Neutrophil (primary cell): ENCODE results near the gene PLXNA2.

ENCODE experiments used
- H3K27ac ChIP-seq: fragments of 200-600 bp; sonication (generic); 2 replicates; pipeline ENCODE4 v1.5.1; 2016; ENCODE audit warnings: mild to moderate bottlenecking, moderate library complexity
- H3K27me3 ChIP-seq: fragments of 200-600 bp; sonication (generic); 2 replicates; pipeline ENCODE4 v1.6.0; 2016; ENCODE audit warnings: mild to moderate bottlenecking
- H3K36me3 ChIP-seq: fragments of 200-600 bp; sonication (generic); 2 replicates; pipeline ENCODE4 v1.5.1; 2017
- H3K4me1 ChIP-seq, 2 experiments: fragments of 200-600 bp in 1 of 2; sonication (generic) in 1 of 2; 1 replicate in 1 of 2; 2 replicates in 1 of 2; pipeline versions ENCODE4 v1.5.1 to v1.6.1; 2013 to 2016; ENCODE audit warnings: low read depth in 1 of 2, low read length in 1 of 2, mild to moderate bottlenecking in 1 of 2, moderate library complexity in 1 of 2; ENCODE audit not compliant: control insufficient read depth in 1 of 2, insufficient read depth in 1 of 2
- H3K4me3 ChIP-seq, 2 experiments: fragments of 200-600 bp in 1 of 2; sonication (generic) in 1 of 2; 1 replicate in 1 of 2; 2 replicates in 1 of 2; pipeline ENCODE4 v1.5.1; 2013 to 2016; ENCODE audit warnings: low read depth in 1 of 2, low read length in 1 of 2, mild to moderate bottlenecking in 1 of 2, moderate library complexity in 1 of 2
- H3K9me3 ChIP-seq: fragments of 200-600 bp; sonication (generic); 2 replicates; pipeline ENCODE4 v1.5.1; 2016
- TF ChIP-seq, protein P1 (sequence below): fragments of 200-600 bp; sonication (generic); IDR thresholded peaks from 2 replicates; pipeline ENCODE4 v1.5.1; 2016; ENCODE audit warnings: antibody characterized with exemption

Gene PLXNA2

DNA sequence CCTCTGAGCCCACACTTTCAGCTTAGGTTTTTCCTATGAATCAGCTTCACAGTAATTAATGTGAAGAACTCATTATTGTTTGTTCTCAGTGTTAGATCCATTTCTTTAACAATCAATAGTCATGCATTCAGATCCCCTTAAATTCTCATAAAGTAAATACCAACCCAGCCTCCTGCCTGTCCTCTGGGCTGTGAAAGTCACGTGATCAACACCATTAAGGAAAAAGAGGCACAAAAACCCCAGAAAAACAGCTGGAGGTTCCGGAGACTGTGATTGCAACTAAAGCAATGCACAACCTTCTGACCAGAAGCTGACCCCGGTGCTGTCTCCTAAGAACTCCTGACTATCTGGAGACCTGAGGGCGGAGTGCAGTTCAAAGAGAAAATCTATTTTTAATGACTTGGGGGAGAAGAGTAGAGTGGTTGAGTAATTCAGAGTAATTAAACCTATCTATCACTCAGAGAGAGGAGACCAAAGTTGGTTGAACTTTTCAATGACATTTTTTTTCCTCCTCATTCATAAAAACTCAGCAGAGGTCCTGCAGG lies 132.5 kb downstream of the PLXNA2 start:
- H3K36me3 ChIP-seq = no peaks in the 10 kb centered on the region
- TF ChIP-seq, protein P1, sequence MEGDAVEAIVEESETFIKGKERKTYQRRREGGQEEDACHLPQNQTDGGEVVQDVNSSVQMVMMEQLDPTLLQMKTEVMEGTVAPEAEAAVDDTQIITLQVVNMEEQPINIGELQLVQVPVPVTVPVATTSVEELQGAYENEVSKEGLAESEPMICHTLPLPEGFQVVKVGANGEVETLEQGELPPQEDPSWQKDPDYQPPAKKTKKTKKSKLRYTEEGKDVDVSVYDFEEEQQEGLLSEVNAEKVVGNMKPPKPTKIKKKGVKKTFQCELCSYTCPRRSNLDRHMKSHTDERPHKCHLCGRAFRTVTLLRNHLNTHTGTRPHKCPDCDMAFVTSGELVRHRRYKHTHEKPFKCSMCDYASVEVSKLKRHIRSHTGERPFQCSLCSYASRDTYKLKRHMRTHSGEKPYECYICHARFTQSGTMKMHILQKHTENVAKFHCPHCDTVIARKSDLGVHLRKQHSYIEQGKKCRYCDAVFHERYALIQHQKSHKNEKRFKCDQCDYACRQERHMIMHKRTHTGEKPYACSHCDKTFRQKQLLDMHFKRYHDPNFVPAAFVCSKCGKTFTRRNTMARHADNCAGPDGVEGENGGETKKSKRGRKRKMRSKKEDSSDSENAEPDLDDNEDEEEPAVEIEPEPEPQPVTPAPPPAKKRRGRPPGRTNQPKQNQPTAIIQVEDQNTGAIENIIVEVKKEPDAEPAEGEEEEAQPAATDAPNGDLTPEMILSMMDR = no peak
- H3K9me3 ChIP-seq = no peaks in the 10 kb centered on the region
- H3K27ac ChIP-seq = no peak overlapping the region
- no peaks in the 10 kb centered on the region for H3K4me1 ChIP-seq
- no peak overlapping the region for H3K4me3 ChIP-seq
- H3K27me3 ChIP-seq = no peaks in the 10 kb centered on the region

DNA sequence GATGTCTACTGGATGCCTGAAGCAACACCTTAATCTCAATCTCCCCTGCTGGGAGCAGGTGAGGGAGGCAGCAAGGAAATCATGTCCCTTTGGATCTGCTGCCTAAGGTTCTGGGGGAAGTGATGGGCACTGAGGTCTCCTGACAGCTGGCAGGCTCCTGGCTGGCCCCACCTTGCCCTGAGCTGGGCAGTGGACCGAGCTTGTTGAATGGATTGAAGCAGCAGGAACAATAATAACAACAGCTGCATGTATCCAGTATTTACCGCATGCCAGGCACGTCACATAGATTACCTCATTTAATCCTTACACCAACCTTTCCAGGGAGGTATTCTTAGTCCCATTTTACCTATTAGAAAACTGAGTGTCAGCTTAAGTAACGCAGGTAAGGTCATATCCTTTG lies 133.9 kb downstream of the PLXNA2 start:
- no peaks in the 10 kb centered on the region for H3K27me3 ChIP-seq
- H3K4me3 ChIP-seq = no peak overlapping the region

GRCh38 chr1:208108646-208109330 lies 135.4 kb downstream of the PLXNA2 start:
- H3K4me3 ChIP-seq = no peak overlapping the region
- H3K27ac ChIP-seq = no peak overlapping the region
- H3K36me3 ChIP-seq = no peaks in the 10 kb centered on the region
- H3K27me3 ChIP-seq = no peaks in the 10 kb centered on the region
- H3K4me1 ChIP-seq = no peaks in the 10 kb centered on the region
- TF ChIP-seq, protein P1 = no peak
- H3K9me3 ChIP-seq = no peaks in the 10 kb centered on the region

More for the DNA sequence above, 133.9 kb downstream of the PLXNA2 start:
- Histone ChIP-seq H3K4me1 (no peaks in the 10 kb centered on the region), H3K27ac (no peak overlapping the region), H3K36me3 (no peaks in the 10 kb centered on the region), H3K9me3 (no peaks in the 10 kb centered on the region)
- TF ChIP-seq, protein P1 = no peak

DNA sequence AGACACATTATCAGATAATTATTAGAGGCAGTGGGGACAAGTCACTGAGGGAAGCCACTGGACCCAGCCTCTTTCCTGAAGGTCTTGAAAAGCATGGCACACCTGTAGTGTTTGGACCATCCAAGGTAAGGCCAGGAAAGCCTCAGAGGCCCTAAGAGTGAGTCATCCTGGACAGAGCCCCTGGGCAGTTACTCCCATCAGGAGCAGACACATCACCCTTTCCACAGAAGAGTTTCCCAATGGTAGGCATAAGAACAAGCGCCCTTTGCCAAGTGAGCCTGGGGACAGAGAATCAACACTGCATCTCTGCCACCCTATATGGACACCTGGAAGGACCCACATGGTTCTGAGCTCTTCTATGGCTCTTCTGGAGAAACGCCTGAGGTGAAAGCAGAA lies 136.0 kb downstream of the PLXNA2 start:
- H3K36me3 ChIP-seq = no peaks in the 10 kb centered on the region
- H3K4me1 ChIP-seq = no peaks in the 10 kb centered on the region
- no peak overlapping the region for H3K4me3 ChIP-seq
- no peak overlapping the region for H3K27ac ChIP-seq
- TF ChIP-seq, protein P1 = no peak
- H3K9me3 ChIP-seq = no peaks in the 10 kb centered on the region
- no peaks in the 10 kb centered on the region for H3K27me3 ChIP-seq

DNA sequence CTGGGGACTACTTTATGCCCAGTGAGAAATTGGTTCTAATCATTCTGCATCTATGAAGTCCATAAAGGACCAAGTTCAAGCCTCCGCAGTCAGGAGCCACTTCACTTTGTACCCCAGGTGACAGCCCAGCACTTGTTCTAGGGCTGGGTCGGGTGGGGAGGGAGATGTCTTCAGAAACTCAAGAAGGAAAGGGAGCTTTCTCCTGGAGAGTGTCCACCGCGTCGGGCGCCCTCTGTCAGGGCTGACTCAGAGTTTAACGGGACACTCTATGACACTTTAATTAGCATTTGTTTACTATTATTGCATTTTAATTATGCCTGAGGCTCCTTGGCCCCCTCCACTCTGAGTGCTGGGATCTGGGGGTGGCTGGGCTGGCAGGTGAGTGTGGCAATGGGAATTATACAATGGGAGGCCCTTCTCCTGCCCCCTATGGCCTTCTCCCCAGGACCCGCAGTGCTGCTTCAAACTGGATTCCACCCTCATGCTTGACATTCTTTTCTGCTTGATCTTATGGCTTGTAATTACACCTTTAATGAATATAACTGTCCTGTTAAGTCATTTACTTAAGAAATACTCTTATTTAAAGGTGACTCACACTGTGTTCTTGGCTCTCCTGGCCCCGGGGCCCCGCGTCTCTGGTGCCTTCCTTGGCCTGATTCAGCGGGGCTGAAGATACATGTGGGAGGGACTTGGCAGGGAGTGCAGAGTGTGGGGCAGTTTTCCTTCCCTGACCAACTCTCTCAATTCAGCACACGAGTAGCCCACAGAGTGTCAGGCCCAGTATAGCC lies 136.6 kb downstream of the PLXNA2 start:
- no peaks in the 10 kb centered on the region for H3K36me3 ChIP-seq
- no peaks in the 10 kb centered on the region for H3K9me3 ChIP-seq
- no peaks in the 10 kb centered on the region for H3K4me1 ChIP-seq
- no peak overlapping the region for H3K27ac ChIP-seq
- H3K27me3 ChIP-seq = no peaks in the 10 kb centered on the region
- TF ChIP-seq, protein P1 = no peak
- H3K4me3 ChIP-seq = no peak overlapping the region
